Activated CD8-positive, alpha-beta memory T cell treated with anti-CD3 and anti-CD28 coated beads, Interleukin-2, amount 50 U/mL, for 1 hour (primary cell): ENCODE data around the gene LRIG1.

Source experiments
- DNase-seq: peaks from one replicate; pipeline ENCODE4 v3.0.0-alpha.2; 2020; ENCODE audit errors: extremely low read depth

The LRIG1 gene

GRCh38 chr3:66470956-66471686 lies 29.7 kb downstream of the LRIG1 start:
- DNase-seq = no peak

- no peak for DNase-seq
Measured at GRCh38 chr3:66470285-66470684, 30.5 kb downstream of the LRIG1 start.

- DNase-seq = no peak
Measured at GRCh38 chr3:66469220-66469640, 31.6 kb downstream of the LRIG1 start.

GRCh38 chr3:66467996-66468735 lies 32.7 kb downstream of the LRIG1 start:
- no peak for DNase-seq

- DNase-seq = no peak
Measured at GRCh38 chr3:66466606-66467270, 34.1 kb downstream of the LRIG1 start.

GRCh38 chr3:66465587-66465986 lies 35.2 kb downstream of the LRIG1 start:
- no peak for DNase-seq

GRCh38 chr3:66465034-66465433 lies 35.8 kb downstream of the LRIG1 start:
- DNase-seq = no peak

GRCh38 chr3:66464512-66464894 lies 36.3 kb downstream of the LRIG1 start:
- no peak for DNase-seq

GRCh38 chr3:66463730-66464511 lies 36.9 kb downstream of the LRIG1 start:
- no peak for DNase-seq

- DNase-seq = no peak
Measured at GRCh38 chr3:66463054-66463631, 37.7 kb downstream of the LRIG1 start.

GRCh38 chr3:66457252-66457651 lies 43.6 kb downstream of the LRIG1 start:
- no peak for DNase-seq

- no peak for DNase-seq
Measured at GRCh38 chr3:66456711-66457173, 44.1 kb downstream of the LRIG1 start.

- no peak for DNase-seq
Measured at GRCh38 chr3:66454464-66454859, 46.4 kb downstream of the LRIG1 start.

GRCh38 chr3:66453651-66454463 lies 47.0 kb downstream of the LRIG1 start:
- no peak for DNase-seq

- no peak for DNase-seq
Measured at GRCh38 chr3:66452303-66453011, 48.4 kb downstream of the LRIG1 start.

GRCh38 chr3:66451766-66452165 lies 49.1 kb downstream of the LRIG1 start:
- no peak for DNase-seq

GRCh38 chr3:66450390-66451022 lies 50.3 kb downstream of the LRIG1 start:
- no peak for DNase-seq

- DNase-seq = no peak
Measured at GRCh38 chr3:66449411-66449974, 51.3 kb downstream of the LRIG1 start.

- DNase-seq = no peak
Measured at GRCh38 chr3:66444146-66444644, 56.6 kb downstream of the LRIG1 start.
